SIG-M5 treated with dmso at 0.1 percent for 504 hours (cell line): ENCODE results near the gene TNP2.
A peak's percentile ranks its signal among the peaks of the same experiment; 100 is the strongest.
"Not testable (repeated sequence)": the region's sequence is repeated elsewhere in the genome, so short reads cannot be mapped to it uniquely, and the experiment has no call there.

Experiments
- DNase-seq: peaks from one replicate; lab custom pipeline; 2025; ENCODE audit not compliant: unreplicated experiment; lab: John Stamatoyannopoulos, UW

TNP2 gene

DNA sequence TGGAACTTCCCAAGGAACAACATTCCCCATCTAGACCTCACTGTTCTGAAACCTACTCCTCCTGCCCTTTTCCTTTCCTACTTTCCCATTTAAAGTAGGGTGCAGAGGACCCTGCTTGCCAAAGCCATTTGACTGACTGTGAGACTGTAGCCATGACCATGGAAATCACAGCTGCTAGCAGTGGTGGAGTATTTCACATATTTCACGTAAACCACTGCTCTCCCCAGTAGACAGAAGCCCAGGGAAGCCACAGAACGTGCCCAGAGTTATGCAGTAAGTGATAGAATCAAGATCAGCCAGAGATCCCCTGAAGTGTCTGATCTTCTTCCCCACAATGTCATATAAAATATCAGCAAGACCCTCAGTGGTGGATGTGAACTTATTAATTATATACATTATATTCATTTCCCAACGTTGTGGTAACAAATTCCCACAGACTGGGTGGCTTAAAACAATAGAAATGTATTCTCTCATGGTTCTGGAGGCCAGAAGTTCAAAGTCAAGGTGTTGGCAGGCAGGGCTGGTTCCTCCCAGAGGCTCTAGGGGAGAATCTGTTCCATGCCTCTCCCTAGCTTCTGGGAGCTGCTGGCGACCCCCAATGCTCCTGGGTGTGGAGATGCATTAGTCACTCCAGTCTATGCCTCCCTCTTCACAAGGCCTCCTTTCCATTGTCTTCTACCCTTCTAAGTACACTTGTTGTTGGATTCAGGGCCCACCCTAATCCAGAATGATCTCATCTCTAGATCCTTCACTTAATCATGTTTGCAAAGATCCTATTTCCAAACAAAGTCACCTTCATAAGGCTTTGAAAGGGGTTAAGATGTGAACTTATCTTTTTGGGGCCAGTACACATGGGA lies 32.7 kb upstream of the TNP2 start:
- no peak for DNase-seq

DNA sequence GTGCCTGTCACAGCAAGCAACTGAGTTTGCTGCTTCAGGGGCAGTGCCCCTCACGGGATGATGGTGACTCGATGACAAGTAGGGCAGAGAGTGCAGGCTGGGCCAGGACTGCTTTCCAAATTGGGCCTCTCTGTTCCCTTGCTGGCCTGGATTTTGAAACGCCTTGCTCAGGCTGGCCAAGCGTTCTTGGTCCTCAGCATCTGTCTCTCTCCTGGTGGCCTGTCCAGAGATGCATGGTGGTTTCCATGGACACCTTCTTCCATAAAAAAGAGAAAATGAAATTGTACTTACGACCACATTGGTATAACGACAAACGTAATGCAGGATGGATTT lies 31.4 kb upstream of the TNP2 start:
- DNase-seq = no peak

DNA sequence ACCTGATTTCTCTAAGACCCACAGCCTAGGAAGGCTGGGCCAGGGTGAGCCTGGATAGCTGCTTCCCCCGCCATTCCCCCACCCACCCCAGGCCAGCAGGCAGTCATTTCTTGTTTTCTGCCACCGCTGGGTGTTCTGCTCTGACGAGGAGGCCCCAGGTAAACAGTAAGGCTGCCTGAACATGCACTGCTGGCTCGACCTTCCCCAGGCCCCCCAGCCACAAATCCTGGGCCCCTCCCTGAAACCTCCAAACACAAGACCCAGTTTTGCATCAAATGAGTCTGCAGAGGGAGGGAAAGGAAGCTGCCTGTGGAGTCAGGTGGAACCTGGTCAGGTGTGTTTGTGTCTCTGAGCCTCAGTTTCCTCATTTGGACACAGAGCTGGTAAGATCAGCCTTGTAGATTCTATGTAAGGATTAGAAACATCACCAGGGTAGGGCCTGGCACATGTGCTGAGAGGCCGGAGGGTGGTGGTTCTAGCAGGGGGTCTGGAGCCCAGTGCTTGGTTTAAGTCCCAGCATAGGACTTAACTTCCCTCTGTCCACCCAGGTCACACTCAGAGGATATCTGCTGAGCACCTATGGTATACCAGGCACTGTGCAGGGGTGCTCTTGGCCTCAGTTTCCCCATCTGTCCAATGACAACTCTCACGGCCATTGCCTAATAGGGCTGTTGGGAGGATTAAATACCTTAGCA lies 30.9 kb upstream of the TNP2 start:
- no peak for DNase-seq

DNA sequence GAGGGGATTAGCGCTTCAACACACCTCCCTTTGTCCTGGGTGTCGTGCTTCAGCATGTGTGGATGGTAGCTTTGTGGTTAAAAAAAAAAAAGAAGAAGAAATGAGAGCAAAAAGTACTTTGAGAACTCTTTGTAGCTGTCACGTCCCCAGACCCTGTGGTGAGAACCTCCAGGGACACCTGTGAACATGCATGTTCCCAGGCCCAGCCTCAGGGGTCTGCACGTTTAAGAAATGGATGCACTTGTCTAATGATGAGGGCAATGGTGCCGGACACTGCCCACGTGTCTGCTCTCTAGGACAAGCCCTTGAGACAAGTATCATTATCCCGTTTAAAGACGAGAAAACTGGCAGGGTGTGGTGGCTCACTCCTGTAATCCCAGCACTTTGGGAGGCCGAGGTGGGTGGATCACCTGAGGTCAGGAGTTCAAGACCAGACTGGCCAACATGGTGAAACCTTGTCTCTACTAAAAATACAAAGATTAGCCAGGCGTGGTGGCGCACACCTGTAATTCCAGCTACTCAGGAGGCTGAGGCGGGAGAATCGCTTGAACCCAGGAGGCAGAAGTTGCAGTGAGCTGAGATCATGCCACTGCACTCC lies 29.9 kb upstream of the TNP2 start:
- not testable (repeated sequence) for DNase-seq

DNA sequence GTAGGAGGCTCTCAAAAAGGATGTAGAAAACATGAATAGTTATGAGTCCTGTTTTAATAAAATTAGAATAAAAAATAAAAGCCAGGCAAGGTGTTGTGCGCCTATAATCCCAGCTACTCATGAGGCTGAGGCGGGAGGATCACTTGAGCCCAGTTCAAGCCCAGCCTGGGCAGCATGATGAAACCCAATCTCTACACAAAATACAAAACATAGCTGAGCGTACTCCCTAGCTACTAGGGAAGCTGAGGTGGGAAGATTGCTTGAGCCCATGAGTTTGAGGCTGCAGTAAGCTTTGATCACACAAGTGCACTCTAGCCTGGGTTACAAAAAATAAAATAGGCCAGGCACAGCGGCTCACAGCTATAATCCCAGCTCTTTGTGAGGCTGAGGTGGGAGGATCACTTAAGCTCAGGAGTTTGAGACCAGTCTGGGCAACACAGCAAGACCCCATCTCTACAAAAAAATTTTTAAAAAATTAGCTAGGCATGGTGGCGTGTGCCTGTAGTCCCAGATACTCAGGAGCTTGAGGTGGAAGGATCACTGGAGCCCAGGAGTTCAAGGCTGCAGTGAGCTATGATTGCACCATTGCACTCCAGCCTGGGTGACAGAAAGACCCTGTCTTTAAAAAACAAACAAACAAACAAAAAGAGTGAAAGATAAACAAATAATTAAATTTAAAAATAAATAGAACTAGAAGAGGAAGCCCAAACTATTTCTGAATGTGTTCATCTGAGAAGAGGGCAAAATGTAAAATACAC lies 29.2 kb upstream of the TNP2 start:
- DNase-seq = no peak

DNA sequence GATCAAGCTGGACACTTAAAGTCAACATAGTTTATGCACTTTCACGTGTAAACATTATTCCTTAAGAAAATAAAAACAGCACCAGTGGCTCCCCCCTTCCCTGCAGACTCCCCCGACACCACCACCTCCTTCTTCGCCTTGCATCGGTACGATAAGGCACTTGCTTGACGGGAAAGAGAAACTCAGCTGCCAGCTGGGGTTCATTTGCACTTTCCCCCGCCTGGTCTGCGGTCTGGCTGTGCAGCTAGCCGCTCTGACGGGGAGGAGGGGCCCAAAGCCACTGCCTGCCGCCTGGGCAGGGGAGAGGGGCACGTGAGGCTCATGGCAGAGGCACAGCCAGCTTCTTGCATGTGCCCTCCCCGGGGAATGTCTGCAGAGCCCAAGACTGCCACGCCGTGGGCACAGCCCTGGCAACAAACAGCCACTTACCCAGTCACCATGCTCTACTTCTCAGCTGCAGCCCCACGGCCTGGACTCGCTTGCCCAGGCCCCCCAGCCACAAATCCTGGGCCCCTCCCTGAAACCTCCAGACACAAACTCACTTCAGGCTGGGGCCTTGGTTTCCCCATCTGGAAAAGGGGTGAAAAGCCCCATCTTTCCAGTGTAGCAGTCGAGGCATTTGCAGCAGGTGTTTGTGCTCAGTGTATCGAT lies 28.5 kb upstream of the TNP2 start:
- peak; percentile 20 for DNase-seq

DNA sequence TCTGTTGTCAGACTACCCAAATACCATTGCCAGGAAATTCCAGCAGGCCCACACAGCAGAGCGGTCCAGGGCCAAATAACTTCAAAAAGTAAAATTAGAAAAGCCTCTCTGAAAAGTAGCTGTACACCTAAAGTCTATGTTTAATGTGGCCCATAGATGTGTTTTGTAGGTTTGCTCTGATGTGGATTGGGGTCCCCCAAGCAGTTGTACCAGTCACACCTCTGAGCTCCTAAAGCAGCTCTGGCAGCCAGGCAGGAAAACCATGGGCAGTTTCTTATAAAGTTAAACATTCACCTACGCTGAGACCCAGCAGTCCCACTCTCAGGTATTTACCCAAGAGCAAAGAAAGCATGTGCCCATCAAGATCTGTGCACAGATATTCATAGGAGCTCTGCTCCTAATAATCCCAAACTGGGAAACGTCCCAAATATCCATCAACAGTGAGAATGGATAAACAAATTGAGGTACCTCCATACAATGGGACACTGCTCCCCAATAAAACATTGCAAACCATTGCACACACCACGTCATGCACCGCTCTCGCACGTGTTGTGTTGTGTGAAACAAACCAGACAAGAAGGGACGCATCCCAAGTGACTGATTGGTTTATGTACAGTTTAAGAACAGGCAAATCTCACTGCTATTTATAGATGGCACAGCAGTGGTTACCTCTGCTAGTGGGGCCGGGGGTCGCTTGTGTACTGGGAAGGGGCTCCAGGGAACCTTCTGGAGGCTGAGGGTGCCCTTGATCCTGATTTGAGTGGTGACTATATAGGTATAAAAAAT lies 27.8 kb upstream of the TNP2 start:
- DNase-seq = no peak

DNA sequence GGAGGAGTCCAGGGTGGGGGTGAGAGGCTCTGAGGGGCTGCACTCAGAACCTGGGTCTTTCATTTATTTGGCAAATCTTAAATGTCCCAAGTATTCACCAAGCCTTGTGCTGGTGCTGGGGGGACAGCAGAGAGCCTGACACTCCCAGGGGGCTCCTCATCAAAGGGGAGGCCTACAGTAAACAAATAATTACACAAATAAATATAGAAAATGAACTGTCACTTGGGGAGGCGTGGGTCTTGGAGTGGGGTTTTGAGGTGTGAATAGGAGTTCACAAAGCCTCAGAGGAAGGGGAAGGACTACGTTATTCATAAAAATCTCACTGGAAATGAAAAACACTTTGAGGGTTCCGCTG lies 27.2 kb upstream of the TNP2 start:
- DNase-seq = no peak

DNA sequence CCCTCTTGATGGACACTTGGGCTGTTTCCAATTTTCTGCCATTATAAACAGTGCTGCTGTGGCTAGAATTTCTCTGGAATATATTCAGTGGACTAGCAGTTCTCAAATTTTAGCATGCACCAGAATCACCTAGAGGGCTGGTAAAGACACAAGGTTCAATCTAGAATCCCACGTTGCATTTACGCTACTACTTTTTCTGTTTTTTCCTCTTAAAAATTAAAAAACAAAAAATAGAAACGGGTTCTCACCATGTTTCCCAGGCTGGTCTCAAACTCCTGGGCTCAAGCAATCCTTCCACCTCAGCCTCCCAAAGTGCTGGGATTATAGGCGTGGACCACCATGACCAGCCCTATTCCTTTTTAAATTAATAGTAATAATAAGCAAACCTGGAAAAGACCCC lies 26.5 kb upstream of the TNP2 start:
- no peak for DNase-seq

DNA sequence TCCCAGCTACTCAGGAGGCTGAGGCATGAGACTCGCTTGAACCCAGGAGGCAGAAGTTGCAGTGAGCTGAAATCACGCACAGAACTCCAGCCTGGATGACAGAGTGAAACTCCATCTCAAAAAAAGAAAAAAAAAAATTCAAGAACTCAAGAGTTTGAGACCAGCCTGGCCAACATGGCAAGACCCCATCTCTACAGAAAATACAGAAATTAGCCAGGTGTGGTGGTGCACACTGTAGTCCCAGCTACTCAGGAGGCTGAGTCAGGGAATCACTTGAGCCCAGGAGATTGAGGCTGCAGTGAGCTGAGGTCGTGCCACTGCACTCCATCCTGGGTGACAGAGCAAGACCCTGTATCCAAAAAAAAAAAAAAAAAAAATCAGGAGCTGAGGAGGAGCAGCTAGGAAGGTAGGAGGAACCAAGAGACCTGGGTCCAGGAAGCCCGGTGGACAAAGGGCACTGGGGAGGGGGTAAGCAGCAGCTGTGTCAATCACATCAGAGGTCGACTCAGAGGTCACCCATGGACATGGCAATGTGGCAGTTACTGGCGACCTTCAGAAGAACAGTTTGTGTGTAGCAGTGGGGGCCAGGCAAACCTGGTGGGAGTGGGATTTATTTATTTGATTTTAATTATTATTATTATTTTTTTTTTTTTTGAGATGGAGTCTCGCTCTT lies 23.1 kb upstream of the TNP2 start:
- no peak for DNase-seq

DNA sequence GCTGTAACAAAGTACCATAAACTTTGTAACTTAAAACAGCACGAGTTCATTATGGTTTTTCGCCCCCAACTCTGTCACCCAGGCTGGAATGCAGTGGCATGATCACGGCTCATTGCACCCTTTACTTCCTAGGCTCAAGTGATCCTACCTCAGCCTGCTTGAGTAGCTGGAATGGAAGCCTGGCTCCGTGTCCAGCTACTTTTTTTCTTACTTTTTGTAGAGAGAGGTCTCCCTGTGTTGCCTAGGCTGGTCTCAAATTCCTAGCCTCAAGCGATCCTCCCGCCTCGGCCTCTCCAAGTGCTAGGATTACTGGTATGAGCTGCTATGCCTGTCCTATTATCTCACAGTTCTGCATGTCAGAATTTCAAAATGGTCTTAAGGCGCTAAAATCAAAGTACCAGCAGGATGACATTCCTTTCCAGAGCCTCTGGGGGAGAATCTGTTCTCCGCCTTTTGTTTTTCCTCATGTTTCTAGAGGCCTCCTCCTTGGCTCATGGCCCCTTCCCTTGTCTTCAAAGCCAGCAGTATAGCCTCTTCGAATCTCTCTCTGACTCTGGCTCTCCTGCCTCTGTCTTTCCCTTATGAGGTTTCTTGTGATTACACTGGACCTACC lies 22.1 kb upstream of the TNP2 start:
- DNase-seq = no peak

DNA sequence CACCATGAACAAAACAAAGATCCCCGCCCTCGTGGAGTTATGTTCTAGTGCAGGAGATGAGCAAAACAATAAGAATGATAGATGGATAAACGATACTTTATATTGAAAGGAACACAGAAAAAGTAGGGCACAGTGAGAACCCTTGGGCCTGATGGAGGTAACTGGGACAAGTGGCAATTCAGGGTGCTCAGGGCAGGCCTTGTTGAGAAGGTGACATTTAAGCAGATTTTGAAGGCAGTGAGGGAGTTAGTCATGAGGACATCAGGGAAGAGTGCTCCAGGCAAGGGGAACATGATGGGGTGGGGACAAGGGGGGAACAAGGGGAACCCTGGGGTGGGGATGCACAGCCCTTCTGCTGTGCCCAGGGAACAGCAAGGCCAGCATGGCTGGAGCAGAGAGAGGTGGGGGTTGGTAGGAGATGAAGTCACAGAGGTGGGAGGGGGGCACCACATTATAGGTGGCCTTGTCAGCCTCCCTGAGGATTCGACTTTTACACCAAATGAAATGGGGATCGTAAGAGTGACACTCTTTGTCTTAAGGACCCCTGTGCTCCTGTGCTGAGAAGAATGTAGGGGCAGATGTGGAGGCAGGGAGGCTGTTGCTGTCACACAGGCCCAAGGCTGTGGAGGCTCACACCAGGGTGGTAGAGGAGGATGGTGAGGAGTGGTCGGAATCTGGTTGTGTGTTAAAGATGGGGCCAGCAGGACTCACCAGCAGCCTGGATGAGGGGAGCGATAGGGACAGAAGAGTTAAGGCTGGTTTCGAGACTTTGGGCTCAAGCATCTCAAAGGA lies 21.2 kb upstream of the TNP2 start:
- no peak for DNase-seq

DNA sequence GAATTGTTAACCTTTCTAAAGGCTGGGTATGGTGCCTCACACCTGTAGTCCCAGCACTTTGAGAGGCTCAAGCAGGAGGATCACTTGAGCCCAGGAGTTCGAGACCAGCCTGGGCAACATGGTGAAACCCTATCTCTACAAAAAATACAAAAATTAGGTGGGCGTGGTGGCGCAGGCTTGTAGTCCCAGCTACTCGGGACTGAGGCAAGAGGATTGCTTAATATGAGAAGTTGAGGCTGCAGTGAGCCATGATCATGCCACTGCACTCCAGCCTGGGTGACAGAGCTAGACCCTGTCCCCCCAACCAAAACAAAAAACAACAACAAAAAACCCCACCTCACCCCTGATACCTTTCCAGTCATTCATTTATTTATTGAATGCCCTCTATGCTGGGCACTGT lies 20.6 kb upstream of the TNP2 start:
- not testable (repeated sequence) for DNase-seq

DNA sequence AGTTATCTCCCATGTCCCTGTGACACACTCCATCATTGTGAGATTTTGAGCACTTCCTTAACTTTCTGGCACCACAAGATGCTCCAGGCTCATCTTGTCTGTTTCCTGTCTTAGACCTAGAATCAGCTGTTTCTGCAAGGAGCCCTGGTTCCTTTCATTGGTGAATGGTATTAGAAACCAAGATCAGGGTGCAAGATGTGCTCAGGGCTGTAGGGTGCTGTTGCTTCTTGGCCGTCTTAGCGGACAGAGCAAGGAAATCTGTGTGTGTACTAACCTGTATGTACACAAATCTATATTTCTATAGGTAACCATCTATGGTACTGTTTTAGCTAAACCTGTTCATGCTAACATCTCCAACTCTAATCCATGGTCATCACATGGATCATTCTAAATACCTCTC lies 20.1 kb upstream of the TNP2 start:
- DNase-seq = no peak

DNA sequence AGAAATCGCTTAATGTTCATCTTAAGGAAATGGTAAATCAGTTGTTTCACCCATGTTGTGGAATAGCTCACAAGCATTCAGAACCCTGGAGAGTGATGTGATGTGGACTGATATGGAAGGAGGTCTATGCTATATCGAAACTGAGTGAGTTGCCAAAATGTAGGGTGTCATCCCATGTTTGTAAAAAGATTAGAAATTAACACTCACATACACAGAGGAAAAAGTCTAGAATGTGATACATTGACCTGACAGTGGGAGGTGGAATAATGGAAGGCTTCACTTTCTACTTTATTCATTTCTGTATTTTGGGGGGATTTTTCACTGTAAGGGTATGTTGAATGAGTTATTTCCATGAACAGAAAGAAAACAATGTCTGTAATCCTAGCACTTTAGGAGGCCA lies 16.7 kb upstream of the TNP2 start:
- DNase-seq = no peak

DNA sequence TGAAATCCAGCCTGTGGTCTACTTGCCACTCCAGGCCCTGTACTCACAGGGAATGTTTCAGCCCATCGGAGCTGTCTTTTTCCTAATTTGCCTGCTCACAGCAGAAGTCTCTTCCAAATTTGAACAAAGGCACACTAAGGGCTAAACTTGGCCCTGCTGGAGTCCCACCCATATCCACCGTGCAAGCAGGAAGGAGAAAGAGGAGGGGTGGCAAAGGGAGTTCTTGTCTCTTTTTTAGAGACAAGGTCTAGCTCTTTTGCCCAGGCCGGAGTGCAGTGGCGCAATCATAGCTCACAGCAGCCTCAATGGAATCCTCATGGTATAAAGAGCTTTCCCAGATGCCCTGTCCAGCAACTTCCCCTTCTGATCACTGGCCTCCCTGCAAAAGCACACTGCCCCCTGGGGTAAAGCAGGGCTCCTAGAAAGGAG lies 14.7 kb upstream of the TNP2 start:
- no peak for DNase-seq

DNA sequence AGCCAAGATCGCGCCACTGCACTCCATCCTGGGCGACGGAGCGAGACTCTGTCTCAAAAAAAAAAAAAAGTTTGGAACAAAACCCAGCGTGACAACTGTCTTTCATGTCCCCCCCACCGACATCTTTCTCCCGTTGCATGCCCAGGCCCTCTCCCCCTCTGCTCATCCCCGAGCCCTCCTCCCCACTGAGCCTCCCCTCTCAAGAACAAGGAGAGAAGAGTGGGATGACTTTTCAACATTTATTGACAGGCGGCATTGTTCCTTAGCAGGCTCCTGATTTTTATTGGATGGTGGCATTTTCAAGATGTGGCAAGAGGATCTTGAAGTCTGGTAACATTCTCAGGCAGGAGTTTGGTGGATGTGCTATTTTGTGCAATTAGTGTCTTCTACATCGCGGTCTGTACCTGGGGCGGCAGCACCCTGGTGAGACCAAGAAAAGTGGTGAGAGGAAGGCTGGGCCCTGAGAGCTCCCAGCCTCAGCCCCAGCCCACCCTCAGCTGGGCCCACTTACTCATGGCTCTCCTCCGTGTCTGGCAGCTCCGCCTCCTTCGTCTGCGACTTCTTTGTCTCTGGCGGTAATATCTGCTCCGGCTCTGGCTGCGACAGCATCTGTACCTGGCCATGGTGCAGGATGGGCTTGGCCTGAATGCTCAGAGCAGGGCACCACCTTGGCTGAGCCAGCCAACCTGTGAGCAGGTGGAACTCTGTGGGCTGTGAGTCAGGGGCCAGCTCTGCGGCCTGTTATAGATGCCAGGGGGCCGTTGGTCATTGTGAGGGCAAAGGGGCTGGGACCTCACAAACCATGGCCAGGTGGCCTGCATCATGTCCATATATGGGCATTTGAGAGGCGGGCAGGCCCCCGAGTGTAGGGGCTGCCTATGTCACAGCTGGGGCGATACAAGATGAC lies 11.7 kb upstream of the TNP2 start, which contains the start of gene PRM1:
PRM1 (minus strand) TSS at position 715 of the 907 bp plus-strand sequence; CDS start at position 623, 92 bp downstream.
- no peak for DNase-seq
